Epidermal melanocyte (primary cell): ENCODE measurements around the gene GABRG3.
"Not testable (repeated sequence)": the region's sequence is repeated elsewhere in the genome, so short reads cannot be mapped to it uniquely, and the experiment has no call there.

Experiments used
- DNase-seq: peaks from one replicate; pipeline ENCODE4 v3.0.0; 2011; ENCODE audit warnings: low spot score; ENCODE audit not compliant: insufficient read length

GABRG3 gene

GRCh38 chr15:27175472-27176153, 204.6 kb downstream of the GABRG3 start:
- no peak for DNase-seq

GRCh38 chr15:27176785-27177406, 205.9 kb downstream of the GABRG3 start:
- DNase-seq = no peak

DNA sequence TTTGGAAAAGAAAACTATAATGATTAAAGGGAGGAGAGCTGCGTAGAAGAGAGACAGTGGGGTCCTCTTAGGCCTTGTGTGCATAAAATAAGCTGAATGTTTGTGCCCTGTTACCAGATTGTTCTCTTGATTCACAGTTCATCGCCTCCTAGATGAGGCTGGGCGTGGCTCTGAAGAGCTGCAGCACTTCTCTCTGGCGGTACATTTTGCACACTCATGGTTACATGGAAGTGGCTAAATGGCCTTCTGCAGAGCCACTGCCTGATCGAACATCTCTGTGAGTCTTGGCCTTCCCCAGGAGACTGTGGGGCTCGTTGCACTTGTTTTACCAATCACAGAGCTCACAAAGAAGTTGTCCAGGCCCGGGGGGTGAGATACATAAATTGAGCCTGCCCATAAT, 208.8 kb downstream of the GABRG3 start:
- no peak for DNase-seq

DNA sequence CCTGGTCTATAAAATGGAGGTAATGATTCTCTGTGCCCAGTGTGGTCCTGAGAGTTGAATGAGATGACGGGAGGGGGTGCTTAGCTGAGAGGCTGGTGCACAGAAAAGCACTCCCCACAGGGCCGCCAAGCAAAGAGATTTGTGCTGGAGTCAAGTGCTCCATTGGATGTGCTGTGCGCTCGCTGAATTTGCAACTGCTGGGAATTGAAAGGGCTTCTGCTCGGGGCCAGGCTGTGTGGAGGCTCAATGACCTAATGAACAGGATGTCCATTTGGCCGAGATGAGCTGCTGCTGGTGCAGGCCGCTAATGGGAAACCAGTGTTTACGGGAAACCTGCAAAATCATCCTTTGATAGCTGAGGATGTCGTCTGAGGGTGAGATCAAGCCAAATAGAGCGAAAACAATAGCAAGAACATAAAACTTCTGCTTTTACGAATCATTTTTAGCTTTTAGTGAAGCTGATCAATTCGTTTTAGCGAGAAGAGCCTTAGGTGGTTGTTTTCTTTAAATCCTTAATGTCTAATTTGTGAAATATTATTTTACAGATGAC, 211.7 kb downstream of the GABRG3 start:
- DNase-seq = no peak

DNA sequence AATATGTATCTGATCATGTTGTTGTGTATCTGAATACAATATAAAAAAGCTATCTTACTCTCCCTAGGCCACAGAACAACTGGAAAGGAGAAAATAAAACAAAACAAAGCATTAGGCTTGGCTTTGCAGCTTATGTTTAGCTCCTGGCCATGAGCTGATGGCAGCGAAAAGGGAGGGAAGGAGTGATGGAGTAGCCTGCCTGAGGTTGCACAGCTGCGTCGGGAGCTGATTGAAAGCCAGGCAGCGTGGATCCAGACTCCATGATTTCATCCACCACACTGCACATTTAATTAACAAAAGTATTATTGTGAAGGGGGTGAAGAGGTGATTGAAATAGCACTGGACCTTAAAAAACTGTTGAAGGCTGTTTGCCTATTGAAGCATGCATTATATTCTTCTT, 212.2 kb downstream of the GABRG3 start:
- DNase-seq = no peak

GRCh38 chr15:27191515-27191914, 220.5 kb downstream of the GABRG3 start:
- not testable (repeated sequence) for DNase-seq

DNA sequence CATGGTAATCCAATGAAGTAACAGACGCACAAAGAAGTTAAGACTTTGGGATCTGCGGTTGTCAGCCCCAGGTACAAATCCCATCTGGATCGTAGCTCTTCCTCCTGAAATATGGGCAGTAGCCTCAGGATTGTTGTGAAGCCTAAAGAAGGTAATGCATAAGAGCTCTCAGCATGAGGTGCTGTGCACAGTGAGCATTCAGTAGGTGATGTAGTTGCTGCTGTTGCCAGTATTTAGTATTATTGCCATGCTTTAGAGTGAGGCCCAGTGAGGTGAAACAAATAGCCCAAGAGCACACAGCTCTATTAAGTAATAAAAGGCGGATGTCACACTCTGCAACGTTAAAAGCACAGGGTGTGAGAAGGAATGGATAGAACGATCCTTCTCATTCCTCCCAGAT, 225.7 kb downstream of the GABRG3 start:
- no peak for DNase-seq

GRCh38 chr15:27201425-27201824, 230.4 kb downstream of the GABRG3 start:
- no peak for DNase-seq

DNA sequence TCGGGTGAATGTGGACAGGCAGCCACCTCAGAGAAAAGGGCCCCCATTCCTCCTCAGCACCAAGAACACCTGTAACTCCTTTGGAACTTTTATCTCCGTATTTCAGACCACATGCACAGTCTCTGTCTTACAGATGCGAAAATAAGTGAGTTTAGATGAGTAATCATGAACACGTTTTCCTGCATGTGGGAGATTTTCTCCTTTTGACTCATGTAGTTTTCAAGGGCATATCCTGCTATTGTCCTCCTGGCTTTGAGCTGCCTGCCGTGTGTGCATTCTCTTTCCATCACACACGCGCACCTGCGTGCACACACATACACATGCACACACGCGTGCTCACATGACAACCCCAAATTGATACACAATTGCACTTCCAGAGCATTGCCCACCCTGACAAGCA, 239.2 kb downstream of the GABRG3 start:
- DNase-seq = no peak

- DNase-seq = no peak
These were observed 243.1 kb downstream of the GABRG3 start for GRCh38 chr15:27214032-27214431.

DNA sequence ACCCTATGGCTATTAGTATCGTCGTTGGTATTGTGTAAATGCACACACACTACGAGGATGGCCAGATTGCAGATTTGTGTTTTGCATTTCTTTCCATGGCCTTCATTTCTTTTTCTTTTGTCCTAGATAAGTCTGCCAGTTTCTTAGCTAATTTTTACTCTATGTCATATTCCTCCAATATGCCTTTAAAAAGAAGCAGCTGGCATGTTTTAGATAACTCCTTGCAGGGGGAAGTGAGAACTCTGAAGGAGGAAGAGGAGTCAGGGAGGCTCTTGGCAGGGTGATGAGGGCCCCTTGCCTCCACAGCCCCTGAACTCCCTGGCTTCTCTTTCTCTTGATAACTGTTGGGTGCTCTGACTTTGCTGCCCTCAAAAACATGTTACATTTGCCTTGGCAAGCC, 244.0 kb downstream of the GABRG3 start:
- DNase-seq = no peak

- DNase-seq = no peak
These were observed 247.4 kb downstream of the GABRG3 start for GRCh38 chr15:27218426-27218825.

DNA sequence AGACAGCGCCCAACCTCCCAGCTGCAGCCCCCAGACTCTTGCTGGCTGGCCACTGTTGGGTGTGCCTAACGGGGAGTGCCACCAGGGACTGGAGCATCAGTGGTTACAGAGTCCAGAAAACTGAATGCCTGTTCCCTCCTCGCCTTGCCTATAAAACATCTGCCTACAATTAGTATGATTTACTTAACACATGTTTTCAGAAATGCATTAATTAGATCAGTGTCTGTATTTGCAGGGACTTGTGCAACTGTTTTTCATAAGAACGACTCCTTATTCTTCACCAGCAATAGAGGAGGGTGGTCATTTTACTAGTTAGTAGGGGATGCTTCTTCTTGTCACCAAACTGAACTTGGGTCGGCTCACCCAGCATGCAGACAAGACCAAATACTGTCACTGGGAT, 248.7 kb downstream of the GABRG3 start:
- DNase-seq = no peak

DNA sequence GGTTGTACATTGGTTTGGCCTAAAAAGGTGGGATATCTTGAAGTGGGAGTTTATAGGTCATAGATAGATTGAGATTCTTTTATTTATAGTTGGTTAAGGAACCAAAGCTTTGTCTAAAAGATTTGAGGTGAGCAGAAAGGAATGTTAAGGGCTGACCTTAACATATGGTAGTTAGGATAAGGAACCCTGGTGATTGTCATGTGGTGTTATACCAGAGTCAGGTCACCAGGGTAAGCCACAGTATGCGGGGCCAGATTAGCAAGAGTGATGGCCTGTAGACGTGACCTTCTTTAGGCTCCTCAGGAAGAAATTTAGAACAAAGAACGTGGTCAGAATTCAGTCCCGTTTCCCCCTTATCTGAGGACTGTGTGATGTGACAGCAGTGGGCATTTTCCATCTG, 249.2 kb downstream of the GABRG3 start:
- no peak for DNase-seq

- no peak for DNase-seq
These were observed 251.5 kb downstream of the GABRG3 start for GRCh38 chr15:27222479-27222878.

DNA sequence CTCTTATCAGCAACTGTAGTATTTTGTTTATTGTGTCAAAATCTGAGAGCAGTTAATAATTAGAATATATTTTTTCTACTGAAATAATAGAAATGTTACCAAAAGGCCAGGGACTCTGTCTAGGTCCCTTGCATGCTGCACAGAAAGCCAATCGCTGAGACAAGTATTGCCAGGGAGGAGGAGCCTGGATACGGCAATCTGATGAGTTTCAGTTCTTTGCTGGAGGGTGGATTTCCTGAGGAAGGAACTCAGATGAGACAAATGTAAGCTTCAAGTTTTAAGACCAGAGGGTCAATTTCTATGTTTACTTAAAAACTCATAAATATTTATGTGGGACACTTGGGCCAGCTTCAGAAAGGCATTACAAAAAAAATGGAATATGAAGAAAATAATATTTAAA, 252.2 kb downstream of the GABRG3 start:
- DNase-seq = no peak

DNA sequence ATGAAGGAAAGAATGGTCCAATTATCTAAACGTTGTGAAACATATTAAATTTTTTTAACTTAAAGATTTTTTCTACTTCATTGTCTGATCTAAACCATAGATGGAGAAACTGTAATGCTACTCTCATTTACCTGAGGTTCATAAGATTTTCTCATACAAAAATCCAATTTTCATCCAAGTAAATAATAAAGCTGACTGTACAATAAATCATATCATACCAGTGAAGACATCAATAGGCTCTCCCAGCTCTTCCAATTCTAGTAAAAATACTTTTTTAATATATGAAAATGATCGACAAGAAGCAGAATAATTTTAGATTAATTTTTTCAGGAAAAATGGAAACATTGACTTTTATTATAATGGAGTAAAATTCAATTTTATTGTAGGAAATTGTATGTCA, 260.8 kb downstream of the GABRG3 start:
- DNase-seq = no peak

- DNase-seq = no peak
These were observed 261.9 kb downstream of the GABRG3 start for GRCh38 chr15:27232876-27233275.

DNA sequence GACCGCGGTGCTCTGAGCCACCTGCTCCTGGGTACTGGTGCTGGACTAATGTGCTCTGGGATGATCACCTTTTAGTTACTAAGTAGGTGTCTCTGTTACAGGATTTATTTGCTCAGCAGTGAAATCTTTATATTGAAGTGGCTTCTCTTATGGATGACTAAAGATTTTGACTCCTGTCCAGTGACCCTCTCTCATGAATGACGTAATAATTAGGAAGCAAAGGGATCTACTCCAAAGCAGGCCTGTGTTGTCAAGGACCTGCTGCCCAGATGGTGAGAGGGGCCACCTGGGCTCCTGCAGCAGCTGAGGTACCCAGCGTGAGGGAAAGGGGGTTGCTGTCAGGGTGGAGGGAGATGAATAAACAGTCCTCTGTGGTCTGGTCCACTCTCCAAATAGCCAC, 263.6 kb downstream of the GABRG3 start:
- DNase-seq = no peak

DNA sequence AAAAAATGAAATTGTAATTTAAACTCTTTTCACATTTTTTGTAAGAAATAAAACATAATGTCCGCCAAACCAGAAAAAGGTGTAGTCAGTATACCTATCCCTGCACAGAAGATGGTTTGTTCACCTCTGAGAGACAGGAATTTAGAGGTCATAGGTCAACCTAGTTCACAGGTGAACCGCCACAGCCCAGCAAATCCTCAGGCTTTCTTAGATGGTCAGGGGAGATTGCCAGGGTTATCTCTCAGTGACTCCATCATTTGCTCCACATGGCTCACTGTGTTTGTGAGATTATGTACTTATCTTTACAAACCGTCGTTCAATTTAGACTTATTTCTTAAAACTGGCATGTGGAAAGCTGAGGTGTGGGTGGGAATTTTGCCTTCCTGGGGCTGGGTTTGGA, 264.2 kb downstream of the GABRG3 start:
- no peak for DNase-seq

GRCh38 chr15:27235681-27236080, 264.7 kb downstream of the GABRG3 start:
- no peak for DNase-seq

DNA sequence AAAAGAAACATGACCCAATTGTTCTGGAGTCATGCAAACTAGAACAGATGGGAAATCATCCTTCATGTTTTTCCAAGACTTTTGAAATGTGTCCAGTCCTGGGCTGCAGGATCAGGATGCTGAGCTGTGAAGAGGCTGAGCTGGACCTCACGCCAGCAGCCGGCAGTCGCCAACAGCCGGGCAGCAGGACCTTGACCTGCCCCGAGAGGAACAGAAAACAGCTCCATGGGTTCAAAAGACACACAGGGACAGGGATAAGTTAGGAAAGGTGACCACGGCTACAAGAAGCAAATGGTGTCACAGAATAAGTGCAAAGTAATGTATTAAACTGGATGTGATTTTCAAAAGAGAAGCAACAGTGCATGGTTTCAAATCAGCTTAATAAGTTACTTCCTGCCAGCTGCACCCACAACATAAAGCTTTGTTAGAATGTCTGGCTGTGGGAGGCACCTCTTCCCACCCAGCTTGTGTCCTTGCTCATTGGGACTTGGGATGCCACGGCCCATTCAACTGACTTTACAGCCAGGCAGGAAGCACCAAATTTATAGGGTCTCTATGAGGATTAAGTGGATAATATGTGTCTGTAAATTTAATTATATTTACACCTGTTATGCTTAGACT, 266.4 kb downstream of the GABRG3 start:
- no peak for DNase-seq

- DNase-seq = no peak
These were observed 267.2 kb downstream of the GABRG3 start for GRCh38 chr15:27238209-27238608.
